Hepatocyte (in vitro differentiated cells): ENCODE data around the gene KIF13A.

Source experiments
- CTCF ChIP-seq: fragments of 200-600 bp; sonication (generic); IDR thresholded peaks from 2 replicates; pipeline ENCODE4 v1.5.1; 2016; ENCODE audit warnings: antibody characterized with exemption, mild to moderate bottlenecking; ENCODE audit not compliant: poor library complexity
- EZH2 ChIP-seq: fragments of 200-600 bp; sonication (generic); IDR thresholded peaks from 2 replicates; pipeline ENCODE4 v1.6.1; 2016; ENCODE audit warnings: antibody characterized with exemption, mild to moderate bottlenecking, borderline replicate concordance
- EZH2phosphoT487 ChIP-seq: fragments of 200-600 bp; sonication (generic); IDR thresholded peaks from one replicate; pipeline ENCODE4 v1.6.1; 2018; ENCODE audit warnings: antibody characterized with exemption, mild to moderate bottlenecking, low read depth, moderate library complexity; ENCODE audit not compliant: unreplicated experiment, severe bottlenecking

- no peak for TF ChIP-seq CTCF
- TF ChIP-seq EZH2: no peak
- TF ChIP-seq EZH2phosphoT487: no peak
These were observed 55.0 kb downstream of the KIF13A start for GRCh38 chr6:17932330-17932852.
